ENCODE data around the gene BRD8.

The BRD8 gene

GRCh38 chr5:138102454-138103318 is 75.7 kb downstream of the BRD8 start:
- DNase-seq (ENCODE audit: low read depth in 1 of 2, low spot score in 1 of 2), result no peak

- DNase-seq (ENCODE audit: low read depth in 1 of 2, low spot score in 1 of 2), result no peak
These were observed 81.2 kb downstream of the BRD8 start for GRCh38 chr5:138096997-138097828.

GRCh38 chr5:138096363-138096762 is 82.1 kb downstream of the BRD8 start:
- DNase-seq (ENCODE audit: low read depth in 1 of 2, low spot score in 1 of 2), result no peak

GRCh38 chr5:138095100-138095907 is 83.1 kb downstream of the BRD8 start:
- DNase-seq (ENCODE audit: low read depth in 1 of 2, low spot score in 1 of 2), result no peak

GRCh38 chr5:138093036-138093435 is 85.4 kb downstream of the BRD8 start:
- no peak for DNase-seq (ENCODE audit: low read depth in 1 of 2, low spot score in 1 of 2)

- DNase-seq (ENCODE audit: low read depth in 1 of 2, low spot score in 1 of 2), result no peak
These were observed 86.1 kb downstream of the BRD8 start for GRCh38 chr5:138092301-138092700.

GRCh38 chr5:138091685-138092084 is 86.7 kb downstream of the BRD8 start:
- DNase-seq (ENCODE audit: low read depth in 1 of 2, low spot score in 1 of 2), result no peak

Measured in stimulated activated CD4-positive, alpha-beta T cell treated with anti-CD3 and anti-CD28 coated beads, Interleukin-15, amount 100 ng/mL, for 1 hour (primary cell).